ENCODE data around the gene MT1B.

- TF ChIP-seq CTCF (IDR thresholded peaks at IDR 0.05), result no peak
- TF ChIP-seq POLR2A (IDR thresholded peaks at IDR 0.05), result no peak
These were observed 38.9 kb downstream of the MT1B start for GRCh38 chr16:56690420-56691122.

All from thyroid gland (tissue), 4 donors.